GM23248 (cell line): ENCODE measurements around the gene KCNS1.

ENCODE experiments used
- EZH2 ChIP-seq: fragments of 200-600 bp; sonication (generic); IDR thresholded peaks from 2 replicates; pipeline ENCODE4 v1.6.1; 2018; ENCODE audit warnings: antibody characterized with exemption, mild to moderate bottlenecking; ENCODE audit not compliant: insufficient read depth, poor library complexity, severe bottlenecking
- EZH2phosphoT487 ChIP-seq: fragments of 200-600 bp; sonication (generic); IDR thresholded peaks from 2 replicates; pipeline ENCODE4 v1.6.1; 2018; ENCODE audit warnings: antibody characterized with exemption, moderate library complexity, mild to moderate bottlenecking, low read depth; ENCODE audit not compliant: insufficient read depth

DNA sequence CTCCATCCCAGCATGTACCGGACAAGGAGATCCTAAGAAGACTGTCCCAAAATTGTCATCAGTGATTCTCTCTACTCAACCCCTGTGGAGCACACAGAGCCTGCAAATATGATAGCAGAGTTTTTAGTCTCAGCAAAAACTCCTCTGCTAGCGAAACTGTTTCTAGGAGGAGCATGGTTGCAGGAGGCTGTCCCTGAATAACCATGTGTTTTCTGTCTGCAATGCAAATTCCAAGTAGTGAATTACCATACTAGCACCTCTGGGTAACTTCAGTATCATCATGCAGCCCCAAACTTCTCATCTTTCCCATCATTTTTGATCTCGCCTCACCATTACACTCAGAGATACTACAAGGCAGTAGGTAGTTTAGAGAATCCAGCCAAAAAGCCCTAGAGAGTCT, 48.1 kb upstream of the KCNS1 start:
- TF ChIP-seq EZH2phosphoT487 (no peak), EZH2 (no peak)
